NCI-H1694 treated with DMSO at 0.1 percent for 48 hours (cell line): ENCODE measurements around the gene SLC25A23.
A peak's percentile ranks its signal among the peaks of the same experiment; 100 is the strongest.
"Not testable (repeated sequence)": the region's sequence is repeated elsewhere in the genome, so short reads cannot be mapped to it uniquely, and the experiment has no call there.

ENCODE experiments used
- DNase-seq: peaks from one replicate; lab custom pipeline; 2025; lab: John Stamatoyannopoulos, UW

SLC25A23 gene

DNA sequence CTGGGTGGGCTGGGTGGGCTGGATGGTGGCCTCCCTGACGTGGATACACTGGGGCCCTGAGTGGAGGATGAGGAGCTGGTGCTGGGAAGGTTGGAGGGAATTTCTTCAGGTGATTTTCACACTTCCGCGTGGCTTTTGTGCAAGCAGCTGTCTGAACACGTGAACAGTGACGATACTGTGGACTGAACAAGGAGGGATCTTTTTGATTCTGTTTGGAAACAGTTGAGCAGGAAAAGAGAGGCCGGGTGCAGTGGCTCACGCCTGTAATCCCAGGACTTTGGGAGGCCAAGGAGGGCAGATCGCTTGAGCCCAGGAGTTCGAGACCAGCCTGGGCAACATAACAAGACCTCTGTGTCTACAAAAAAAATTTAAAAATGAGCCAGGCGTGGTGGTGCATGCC is 57.5 kb downstream of the SLC25A23 start:
- no peak for DNase-seq

DNA sequence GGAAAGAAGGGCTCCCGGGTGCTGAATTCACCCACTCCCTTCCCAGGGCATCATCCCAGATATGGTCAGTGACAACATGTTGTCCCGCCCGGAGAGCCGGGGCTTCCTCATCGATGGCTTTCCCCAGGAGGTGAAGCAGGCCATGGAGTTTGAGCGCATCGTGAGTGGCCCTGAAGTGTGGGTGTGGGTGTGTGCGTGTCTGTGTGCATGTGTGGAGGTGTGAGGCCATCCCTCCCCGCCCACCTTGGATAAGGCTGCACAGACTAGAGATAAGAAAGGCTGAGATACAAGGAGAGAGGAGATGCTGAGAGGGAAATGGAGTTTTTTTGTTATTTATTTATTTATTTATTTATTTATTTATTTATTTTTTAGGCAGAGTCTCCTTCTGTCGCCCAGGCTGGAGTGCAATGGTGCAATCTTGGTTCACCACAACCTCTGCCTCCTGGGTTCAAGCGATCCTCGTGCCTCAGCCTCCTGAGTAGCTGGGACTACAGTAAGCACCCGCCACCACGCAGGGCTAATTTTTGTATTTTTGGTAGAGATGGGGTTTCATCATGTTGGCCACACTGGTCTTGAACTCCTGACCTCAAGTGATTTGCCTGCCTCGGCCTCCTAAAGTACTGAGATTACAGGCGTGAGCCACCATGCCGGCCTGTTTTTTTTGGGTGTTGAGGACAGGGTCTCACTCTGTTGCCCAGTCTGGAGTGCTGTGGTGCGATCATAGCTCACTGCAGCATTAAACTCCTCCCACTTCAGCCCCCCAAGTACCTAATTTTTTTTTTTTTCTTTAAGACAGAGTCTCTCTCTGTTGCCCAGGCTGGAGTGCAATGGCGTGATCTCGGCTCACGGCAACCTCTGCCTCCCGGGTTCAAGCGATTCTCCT is 59.3 kb downstream of the SLC25A23 start:
- not testable (repeated sequence) for DNase-seq

DNA sequence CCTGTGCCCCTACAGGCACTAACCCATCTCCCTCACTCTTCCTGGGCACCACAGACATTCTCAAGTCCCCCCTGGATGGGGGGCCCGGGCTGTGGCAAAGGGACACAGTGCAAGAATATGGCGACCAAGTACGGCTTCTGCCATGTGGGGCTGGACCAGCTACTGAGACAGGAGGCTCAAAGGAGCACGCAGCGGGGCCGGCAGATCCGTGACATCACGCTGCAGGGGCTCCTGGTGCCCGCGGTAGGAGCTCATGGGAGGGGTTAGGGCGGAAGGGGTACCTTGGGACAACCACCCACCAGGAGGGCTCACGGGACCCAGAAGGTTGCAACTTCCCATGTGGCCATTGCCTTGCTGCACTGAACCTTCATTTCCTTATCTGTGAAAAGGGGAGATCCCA is 63.3 kb downstream of the SLC25A23 start:
- DNase-seq, result no peak

DNA sequence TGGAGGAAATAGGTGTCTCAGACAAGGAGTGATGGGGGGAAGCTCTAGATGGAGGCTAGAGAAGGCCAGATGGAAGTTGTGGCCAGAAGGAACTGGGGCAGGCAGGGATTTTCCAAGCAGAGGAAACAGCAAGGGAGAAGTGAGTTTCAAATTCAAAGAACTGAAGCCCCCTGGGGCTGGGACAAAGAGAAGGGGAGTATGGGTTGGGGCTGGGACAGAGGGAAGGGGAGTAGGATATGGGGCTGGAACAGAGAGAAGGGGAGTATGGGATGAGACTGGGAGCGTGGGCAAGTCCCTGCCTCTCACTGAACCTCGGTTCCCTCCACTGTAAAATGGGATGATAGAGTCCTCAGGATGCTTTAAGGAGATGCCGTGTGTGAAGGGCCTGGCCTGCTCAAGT is 64.8 kb downstream of the SLC25A23 start:
- DNase-seq, result no peak

DNA sequence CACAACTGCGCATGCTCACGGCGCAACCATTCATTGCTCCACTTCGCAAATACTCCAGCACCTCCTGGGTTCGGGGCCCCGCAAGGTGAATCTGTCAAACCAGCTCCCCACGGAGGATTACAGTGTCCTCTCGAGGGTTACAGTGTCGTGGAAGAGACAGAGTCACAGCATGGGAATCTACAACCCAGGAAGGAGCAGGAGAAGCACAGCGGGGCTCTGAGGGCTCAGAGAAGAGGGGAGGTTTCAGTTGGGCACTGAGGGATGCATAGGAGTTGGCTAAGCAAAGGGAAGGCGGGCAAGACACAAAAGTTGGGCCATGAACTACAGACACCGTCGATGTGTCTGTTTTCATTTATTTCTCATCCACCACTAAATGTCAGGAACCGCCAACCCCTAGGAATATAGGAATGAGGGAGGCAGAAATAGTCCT is 65.6 kb downstream of the SLC25A23 start:
- no peak for DNase-seq

DNA sequence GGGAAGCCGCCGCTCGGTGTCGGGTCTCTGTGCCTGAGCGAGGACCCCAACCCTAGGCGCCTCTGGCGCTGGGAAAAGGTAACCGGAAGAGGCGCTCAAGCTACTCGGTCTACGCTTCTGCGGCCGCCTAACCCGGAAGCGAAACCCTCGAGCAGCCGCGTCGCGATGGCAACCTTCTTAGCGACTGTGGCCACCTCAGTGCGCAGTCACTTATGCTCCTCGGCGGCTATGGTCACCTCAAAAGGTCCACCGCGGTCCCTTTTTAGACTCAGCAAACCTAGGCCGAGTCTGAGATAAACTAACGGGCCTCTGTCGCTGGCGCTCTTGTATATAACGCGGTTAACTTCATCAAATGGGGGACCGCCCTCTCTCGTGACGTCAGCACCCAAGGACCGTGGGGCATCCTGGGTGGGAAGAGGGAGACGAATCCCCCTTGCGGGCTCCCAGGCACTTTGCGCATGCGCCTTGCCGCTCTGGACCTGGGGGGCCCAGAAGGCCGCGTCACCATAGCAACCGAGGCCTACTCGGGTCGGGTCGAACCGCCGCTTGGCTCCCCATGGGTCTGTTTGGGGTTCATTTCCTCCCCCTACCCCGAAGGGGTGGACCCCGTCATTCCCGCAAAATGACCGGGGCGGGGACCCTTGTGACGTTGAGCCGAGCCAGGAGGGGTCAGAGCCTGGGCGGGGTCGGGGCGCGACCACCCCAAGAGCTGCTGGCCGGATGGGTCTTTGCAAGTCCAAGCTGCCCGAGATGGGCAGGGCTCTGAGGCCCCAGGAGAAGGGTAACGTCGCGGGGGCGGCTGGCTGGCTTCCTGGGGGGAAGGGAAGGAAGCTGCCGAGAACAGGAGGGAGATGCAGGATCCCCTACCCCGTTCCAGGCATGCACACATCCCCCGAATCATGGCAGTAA is 66.3 kb downstream of the SLC25A23 start, which contains the start of gene GTF2F1:
Gene GTF2F1 (minus strand): TSS at position 91 of the 909 bp plus-strand sequence. CDS start 169 bp downstream, outside the sequence.
- peak; percentile 86 for DNase-seq

DNA sequence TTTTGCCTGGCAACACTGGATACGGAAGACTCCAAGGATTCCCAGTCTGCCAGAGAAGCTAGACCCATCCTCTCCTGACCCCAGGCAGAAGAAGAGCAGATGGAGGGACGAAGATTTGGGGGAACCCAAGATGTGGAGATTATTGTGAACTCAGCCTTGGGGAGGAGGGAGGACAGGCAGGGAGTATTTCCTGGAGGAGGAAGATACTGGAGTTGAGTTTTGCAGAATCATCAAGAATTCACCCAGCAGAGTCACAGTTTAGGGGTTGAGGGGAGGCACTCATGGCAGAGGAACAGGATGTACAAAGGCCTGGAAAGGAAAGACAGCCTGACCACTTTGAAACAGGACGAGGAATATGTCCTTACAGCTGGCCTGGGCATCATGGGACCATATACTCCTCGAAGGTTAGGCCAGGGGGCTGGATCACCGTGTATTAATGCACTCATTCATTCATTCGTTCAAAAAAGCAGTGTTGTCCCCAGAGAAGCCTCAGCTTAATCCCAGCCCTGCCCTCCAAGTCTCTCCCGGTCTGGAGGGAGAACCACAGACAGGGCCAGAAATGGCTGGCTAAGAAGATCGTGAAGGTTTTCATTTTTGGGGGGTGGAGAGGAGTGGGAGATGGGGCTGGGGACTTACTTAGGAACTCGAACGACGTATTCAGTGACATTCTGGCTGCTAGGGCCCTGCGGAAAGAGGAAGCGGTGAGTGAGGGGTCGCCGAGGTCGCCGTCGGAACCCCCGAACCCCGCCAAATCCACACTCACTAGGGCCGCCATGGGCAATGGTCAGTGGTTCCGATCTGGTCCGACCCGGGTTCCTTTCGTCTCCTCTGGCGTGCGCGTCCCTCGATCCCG is 67.1 kb downstream of the SLC25A23 start:
- no peak for DNase-seq
